CD4-positive, alpha-beta T cell treated with Interleukin-4 for 4 hours (primary cell): ENCODE results near the gene DCAF12.
A peak's percentile ranks its signal among the peaks of the same experiment; 100 is the strongest.

Experiments used
- DNase-seq: peaks from one replicate; pipeline ENCODE4 v3.0.0-alpha.2; 2020

DCAF12 gene

DNA sequence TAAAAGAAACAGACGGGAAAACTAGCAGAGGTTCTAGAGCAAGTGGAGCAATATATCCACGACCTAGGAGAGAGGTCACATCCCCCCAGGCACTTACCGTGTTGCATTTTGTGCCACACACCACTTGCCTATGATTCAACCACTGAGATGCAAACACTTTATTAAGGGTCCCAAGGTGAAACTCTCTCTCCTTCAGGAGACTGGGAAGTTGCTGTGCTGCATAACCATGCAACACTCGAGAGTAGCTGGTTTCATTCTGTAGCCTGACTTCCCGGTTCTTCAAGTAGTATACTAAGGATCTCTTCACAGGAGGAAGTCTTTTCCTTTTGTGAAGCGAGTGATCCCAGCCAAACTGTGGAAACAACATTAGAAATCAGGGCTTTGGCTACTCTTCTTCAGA lies 1.6 kb downstream of the DCAF12 start:
- DNase-seq = no peak

- no peak for DNase-seq
Observed at GRCh38 chr9:34124099-34124498, 2.4 kb downstream of the DCAF12 start.

GRCh38 chr9:34123682-34124081 lies 2.8 kb downstream of the DCAF12 start:
- DNase-seq = peak; percentile 47

GRCh38 chr9:34121996-34122395 lies 4.5 kb downstream of the DCAF12 start:
- DNase-seq = no peak

DNA sequence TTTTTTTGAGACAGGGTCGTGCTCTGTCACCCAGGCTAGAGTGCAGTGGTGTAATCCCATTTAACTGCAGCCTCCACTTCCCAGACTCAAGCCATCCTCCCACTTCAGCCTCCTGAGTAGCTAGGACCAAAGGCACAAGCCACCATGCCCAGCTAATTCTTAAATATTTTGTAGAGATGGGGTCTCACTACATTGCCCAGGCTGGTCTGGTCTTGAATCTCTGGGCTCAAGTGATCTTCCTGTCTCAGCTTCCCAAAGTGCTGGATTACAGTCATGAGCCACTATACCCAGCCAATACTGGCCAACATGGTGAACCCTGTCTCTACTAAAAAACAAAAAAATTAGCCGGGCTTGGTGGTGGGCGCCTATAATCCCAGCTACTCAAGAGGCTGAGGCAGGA lies 6.8 kb downstream of the DCAF12 start:
- no peak for DNase-seq

DNA sequence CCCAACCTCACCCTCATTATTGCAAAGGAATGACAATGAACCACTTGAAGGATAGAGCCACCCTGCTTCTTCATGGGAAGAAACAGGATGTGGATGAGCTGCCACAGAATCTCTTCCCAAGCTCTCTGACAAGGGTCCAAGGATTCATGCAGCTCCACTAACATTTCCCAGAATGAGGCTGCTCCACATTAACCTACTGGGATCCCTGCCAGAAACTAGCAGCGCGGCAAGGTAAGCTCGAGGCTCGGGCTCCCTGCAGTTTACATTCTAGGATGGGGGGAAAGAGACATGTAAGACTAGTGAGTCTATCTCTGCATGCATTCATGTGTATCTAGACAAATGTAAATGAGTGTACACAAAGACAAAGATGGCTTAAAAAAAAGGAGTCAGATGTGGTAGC lies 12.1 kb downstream of the DCAF12 start:
- DNase-seq = no peak

GRCh38 chr9:34106110-34106509 lies 20.4 kb downstream of the DCAF12 start:
- no peak for DNase-seq

- no peak for DNase-seq
Observed at GRCh38 chr9:34102796-34103195, 23.7 kb downstream of the DCAF12 start.

DNA sequence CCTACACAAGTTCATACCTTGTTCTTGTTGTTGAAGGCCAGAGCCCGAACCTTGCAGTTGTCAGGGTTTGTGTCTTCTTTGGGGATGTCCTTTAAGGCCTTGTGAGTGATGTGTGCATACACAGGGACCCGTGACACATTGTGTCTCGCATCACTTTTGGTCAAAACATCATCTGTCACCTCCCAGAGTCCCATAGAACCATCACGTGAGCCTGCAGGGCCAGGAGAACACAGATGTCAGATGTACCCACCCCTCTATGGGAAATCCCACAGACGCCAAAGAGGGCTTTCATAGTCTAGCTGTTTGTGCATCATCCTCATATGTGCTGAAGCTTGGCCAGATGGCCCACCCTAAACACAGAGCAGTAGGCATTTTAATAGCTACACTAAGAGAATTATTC lies 28.2 kb downstream of the DCAF12 start:
- DNase-seq = no peak

DNA sequence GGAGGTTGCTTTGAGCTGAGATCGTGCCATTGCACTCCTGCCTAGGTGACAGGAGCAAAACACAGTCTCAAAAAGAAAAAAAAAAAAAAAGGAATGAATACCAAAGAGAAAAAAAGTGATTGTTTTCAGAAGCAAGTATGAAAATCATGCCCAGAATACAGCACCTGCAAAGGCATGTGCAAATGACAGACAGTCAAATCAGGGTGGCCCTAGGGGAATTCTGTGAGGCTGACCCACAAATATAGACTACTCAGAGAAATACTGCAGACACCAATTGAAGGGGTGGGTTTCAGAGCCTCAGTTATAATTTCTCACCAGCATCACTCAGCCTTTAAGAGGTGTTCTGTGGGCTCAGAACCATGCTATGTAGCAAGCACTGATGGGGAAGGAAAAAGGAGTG lies 28.6 kb downstream of the DCAF12 start:
- DNase-seq = no peak

DNA sequence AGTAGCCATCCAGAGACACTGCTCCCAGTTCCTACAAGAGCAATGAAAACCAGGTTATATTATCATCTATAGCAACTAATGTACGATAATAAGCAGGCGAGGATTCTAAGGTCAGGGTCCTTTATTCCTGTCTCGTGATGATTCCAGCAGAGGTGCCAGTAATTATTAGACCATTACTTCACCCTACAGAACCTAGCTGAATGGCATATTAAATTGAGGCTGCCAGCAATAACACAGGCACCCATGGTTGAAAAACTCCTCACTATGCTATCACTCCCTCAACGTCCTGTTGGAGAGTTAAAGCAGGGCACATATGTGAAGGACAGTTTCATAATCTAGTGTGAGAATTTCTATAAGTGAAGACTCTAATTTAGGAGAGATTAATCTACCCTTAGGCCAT lies 29.7 kb downstream of the DCAF12 start:
- DNase-seq = no peak

DNA sequence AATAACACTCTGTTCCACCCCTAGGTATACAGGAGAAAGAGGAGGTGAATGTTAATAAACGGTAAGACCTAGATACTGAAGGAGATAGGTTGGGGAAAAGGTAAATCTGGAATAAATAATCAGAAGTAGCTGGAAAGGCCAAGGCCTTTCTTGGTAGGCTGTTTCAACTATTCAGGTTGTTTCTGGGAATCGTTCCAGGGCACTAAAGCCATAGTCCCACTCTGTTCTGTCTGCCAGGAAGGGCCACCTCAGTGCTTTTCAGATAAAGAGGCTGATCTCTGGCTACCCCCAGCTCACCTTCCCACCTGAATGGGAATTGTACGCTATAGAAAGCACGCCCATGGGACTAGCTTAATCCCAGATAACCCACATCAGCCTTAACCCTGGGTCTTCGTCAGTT lies 32.9 kb downstream of the DCAF12 start:
- DNase-seq = no peak

DNA sequence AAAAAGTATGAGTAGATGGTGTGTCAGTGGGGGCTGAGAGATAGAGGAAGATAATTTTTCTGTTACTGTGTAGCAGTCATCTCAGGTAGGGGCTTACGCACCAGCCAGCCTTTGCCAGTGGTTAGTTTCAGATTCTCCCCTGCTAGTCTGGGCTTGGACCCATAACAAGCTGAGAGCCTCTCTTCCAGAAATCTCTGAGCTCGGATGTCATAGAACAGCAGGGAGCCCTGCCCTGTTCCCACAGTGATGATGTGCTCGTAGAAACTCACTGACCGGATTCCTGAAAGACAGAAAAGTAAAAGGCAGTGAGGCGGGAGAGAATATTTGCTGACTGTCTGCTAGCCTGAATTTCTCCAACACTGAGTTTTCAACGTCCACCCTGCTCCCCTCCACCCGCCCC lies 37.2 kb downstream of the DCAF12 start:
- DNase-seq = no peak

DNA sequence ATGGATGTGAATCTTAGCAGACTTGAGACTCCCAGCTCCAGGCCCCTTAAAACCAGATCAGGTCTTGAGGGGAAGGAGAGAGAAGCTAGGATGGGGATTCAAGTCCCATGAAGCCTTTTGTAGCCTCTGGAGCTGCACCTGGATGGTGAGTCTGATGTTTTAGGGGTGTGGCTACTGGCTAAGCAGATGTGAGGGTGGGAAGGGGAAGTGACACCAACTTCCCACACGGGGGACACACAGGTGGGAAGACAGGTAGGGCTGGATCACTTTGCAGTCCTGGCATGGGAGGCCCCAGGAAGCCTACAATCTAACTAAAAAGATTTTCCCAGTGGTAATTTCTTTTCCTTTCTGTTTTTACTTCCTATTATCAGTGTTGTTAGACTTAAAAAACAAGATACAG lies 39.1 kb downstream of the DCAF12 start:
- DNase-seq = no peak

- DNase-seq = no peak
Observed at GRCh38 chr9:34086864-34087263, 39.6 kb downstream of the DCAF12 start.

DNA sequence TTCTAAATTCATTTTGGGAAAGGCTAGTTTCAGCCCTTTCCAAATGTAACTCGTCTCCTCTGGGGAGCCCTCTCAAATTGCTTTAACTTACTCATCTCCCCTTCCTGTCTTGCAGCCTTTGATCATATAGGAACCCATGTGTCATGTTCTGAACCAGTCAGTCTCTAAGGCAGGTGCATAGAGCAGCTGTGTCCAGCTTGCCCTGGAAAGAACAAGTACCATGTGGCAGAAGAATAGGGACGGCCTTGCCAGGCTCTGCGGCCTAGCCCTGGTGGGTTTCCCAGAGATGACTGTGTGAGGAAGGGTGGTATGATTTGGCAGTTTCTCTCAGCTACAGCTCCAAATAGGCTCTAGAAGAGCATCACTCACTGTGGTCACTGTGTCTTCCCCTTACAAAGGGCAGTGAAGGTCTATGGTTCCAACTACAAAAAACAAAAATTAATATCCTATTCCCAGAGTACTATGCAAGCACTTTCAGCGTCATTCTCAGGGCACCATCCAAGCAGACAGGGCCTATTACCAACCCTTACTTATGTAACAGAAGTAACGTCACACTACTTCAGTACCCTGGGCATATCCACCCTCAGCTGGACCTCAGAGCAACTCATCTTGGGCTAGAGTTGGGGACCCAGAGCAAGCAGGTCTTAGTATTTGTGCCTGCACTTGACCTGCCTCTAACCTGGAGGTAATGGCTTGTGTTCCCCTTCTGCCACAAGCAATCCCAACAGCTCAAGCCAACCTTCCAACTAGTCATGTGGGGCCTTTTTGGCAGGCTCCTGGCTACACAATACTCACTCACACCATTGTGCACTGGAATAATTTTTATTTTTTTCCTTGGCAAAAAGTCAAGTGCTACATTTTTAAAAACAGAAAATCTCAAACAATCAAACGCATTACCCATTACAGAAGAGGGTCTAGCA lies 40.7 kb downstream of the DCAF12 start:
- no peak for DNase-seq

- DNase-seq = no peak
Observed at GRCh38 chr9:34084562-34084961, 41.9 kb downstream of the DCAF12 start.

- DNase-seq = no peak
Observed at GRCh38 chr9:34079181-34079580, 47.3 kb downstream of the DCAF12 start.

DNA sequence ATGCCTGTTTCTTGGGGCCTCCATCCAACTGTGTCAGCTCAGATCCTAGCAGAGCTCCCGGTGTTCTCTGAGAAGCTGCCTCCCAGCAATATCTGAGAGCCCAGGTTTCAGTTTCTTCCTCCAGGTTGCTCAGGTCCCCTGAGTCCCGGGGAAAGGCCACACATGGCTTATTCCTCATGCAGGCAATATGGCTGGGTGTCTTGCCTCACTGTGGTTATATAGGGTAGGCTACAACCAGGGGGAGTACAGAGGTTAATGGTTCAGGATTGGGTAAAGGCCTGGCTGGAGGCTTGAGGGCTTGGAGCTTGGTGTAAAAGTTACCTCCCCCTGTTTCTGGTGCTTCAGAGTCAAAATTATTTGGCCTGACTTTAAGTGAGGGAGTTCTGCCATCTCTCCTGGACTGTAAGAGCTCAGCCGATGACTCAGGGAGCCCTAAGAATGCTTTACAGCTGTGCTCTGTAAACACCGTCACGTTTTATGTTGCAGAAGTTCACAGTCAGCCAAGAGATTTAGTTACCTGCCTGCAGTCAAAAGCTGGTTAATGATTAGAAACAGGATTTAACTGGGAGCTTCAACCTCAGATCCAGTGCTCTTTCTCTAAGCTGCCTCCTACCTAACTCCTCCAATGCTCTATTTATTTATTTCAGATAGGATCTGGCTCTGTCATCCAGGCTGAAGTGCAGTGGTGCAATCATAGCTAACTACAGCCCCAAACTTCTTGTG lies 53.5 kb downstream of the DCAF12 start:
- DNase-seq = no peak

GRCh38 chr9:34072410-34072809 lies 54.1 kb downstream of the DCAF12 start:
- no peak for DNase-seq

DNA sequence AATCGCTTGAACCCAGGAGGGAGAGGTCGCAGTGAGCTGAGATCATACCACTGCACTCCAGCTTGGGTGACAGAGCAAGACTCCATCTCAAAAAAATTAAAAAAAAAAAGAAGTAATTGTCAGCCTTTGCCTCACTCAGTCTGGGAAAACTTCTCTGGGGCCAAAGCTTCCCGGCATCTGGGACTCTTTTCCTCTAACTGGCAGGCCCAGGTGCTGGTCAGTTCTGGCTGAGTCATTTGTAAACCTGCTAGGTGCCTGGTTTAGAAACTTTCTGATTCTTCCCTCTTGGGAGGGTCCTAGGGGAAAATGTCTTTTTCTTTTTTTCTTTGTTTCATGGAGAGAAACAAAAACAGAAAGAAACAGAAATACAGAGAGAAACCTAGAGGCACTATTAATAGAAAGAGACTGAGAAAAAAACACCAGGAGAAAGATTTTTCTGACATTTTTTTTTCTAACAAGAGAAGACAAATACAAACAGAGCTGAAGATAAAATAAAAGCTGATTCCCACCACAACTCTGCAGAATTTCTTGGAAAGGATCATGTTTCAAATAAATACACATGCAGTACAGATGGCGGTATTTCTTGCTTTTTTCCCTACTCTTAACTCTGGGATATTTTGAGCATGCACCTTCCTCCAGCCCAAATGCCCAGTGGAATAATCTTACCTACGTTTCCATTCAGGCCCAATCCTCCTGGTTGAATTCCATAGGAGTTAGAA lies 55.7 kb downstream of the DCAF12 start:
- DNase-seq = no peak

DNA sequence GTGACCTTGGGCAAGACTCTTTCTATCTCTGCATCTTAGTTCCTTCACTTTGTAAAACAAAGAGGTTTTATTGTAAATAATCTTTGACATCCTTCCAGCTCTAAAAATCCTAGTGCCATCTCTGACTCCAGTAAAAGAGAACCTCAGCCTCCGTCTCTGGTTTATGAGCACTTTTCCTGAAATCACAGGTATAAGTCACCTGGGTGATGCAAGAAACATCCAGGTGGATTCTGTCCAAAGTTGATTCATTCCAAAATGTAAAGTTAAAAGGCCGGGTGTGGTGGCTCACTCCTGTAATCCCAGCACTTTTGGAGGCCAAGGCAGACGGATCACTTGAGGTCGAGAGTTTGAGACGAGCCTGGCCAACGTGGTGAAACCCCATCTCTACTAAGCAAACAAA lies 56.7 kb downstream of the DCAF12 start:
- no peak for DNase-seq

- no peak for DNase-seq
Observed at GRCh38 chr9:34065541-34065940, 61.0 kb downstream of the DCAF12 start.

- no peak for DNase-seq
Observed at GRCh38 chr9:34059954-34060353, 66.5 kb downstream of the DCAF12 start.
